Occipital lobe (tissue), 2 donors: ENCODE measurements around the gene GATAD2B. TPM values are rescaled to one million over a fixed set of nuclear protein-coding genes. Genes with fewer than 3 reads are reported as not detected.

Source experiments
- DNase-seq: peaks from one replicate; lab custom pipeline; 2025; lab: John Stamatoyannopoulos, UW
- total RNA-seq: library from RNA; depleted of rRNA; stranded (reverse); fragments of >200 nt; gene quantifications from one replicate; pipeline ENCODE4 v1.2.3, GENCODE V29; 2014

GATAD2B gene
- total RNA-seq, 1 donor from 2014 or later, result 18.2 TPM

- DNase-seq, result no peak
These were observed 29.0 kb upstream of the GATAD2B start for GRCh38 chr1:153951801-153952200.

- DNase-seq, result no peak
These were observed 28.4 kb upstream of the GATAD2B start for GRCh38 chr1:153951183-153951582.

- peak; percentile 58 for DNase-seq
These were observed 24.0 kb upstream of the GATAD2B start, which contains the start of gene DENND4B for GRCh38 chr1:153946622-153947241. TSS of gene DENND4B (minus strand) at chr1:153946718. CDS start at chr1:153944374, 2,344 bp downstream.

- peak; percentile 66 for DNase-seq
These were observed 23.2 kb upstream of the GATAD2B start for GRCh38 chr1:153945795-153946621.

GRCh38 chr1:153945131-153945794 is 22.5 kb upstream of the GATAD2B start:
- DNase-seq, result no peak

GRCh38 chr1:153944827-153945117 is 22.0 kb upstream of the GATAD2B start:
- no peak for DNase-seq

GRCh38 chr1:153944005-153944826 is 21.4 kb upstream of the GATAD2B start:
- no peak for DNase-seq

GRCh38 chr1:153942766-153943549 is 20.2 kb upstream of the GATAD2B start:
- DNase-seq, result no peak

- DNase-seq, result no peak
These were observed 19.3 kb upstream of the GATAD2B start for GRCh38 chr1:153941826-153942725.

GRCh38 chr1:153940756-153941155 is 18.0 kb upstream of the GATAD2B start:
- DNase-seq, result no peak

- DNase-seq, result no peak
These were observed 16.7 kb upstream of the GATAD2B start for GRCh38 chr1:153939476-153939875.

- no peak for DNase-seq
These were observed 16.2 kb upstream of the GATAD2B start for GRCh38 chr1:153938996-153939395.

GRCh38 chr1:153937331-153937730 is 14.6 kb upstream of the GATAD2B start:
- no peak for DNase-seq

- no peak for DNase-seq
These were observed 13.4 kb upstream of the GATAD2B start for GRCh38 chr1:153936011-153936802.

- no peak for DNase-seq
These were observed 12.0 kb upstream of the GATAD2B start for GRCh38 chr1:153934746-153935145.

- DNase-seq, result no peak
These were observed 11.2 kb upstream of the GATAD2B start for GRCh38 chr1:153933955-153934354.

- DNase-seq, result no peak
These were observed 10.7 kb upstream of the GATAD2B start for GRCh38 chr1:153933430-153933829.

GRCh38 chr1:153932156-153933131 is 9.7 kb upstream of the GATAD2B start:
- no peak for DNase-seq
